Hindlimb muscle (tissue), 1 donor: Measurements from ENCODE around the gene TIGIT. TPM values are rescaled to one million over a fixed set of nuclear protein-coding genes. Genes with fewer than 3 reads are reported as not detected.
"Not testable (repeated sequence)": the region's sequence is repeated elsewhere in the genome, so short reads cannot be mapped to it uniquely, and the experiment has no call there.

Source experiments
- DNase-seq: peaks from one replicate; pipeline ENCODE4 v3.0.0-alpha.2; 2013
- polyA plus RNA-seq: library from polyadenylated mRNA; unstranded; fragments of 120-200 nt; gene quantifications from one replicate; pipeline ENCODE4 v1.2.1, GENCODE V29; 2013; ENCODE audit not compliant: insufficient read length

Gene TIGIT
- 0.25 TPM for polyA plus RNA-seq

DNA sequence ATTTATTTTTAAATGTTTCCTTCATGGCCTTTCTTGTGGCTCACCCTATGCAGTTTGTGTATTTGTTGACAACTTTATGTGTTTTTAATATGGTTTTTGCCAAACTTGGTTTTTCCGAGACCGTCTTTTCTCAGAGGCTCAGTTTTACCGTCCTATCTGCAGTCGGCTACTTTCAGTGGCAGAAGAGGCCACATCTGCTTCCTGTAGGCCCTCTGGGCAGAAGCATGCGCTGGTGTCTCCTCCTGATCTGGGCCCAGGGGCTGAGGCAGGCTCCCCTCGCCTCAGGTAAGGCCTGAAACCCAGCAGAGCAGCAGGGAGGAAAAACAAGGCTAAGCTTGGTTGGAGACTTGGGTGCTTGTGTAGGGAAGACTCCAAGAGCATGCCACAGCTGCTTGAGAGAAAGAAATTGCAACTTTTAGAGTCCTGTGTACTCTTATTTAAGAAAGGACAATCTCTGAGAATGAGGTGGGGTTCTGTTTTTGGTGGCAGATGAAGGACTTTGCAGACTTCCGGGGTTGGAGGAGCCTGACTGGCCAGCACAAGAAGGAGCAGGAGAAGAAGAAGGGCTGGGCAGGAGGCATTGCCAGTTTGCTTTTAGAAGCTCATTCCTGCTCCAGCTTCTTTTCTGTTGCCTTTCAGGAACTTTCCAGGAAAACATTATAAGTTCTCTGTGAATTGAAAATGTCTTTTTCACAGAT, at the start of gene TIGIT:
Gene TIGIT (plus strand): TSS at position 191 of the 698 bp plus-strand sequence. CDS start 34 bp downstream, at position 225.
- DNase-seq, result no peak

DNA sequence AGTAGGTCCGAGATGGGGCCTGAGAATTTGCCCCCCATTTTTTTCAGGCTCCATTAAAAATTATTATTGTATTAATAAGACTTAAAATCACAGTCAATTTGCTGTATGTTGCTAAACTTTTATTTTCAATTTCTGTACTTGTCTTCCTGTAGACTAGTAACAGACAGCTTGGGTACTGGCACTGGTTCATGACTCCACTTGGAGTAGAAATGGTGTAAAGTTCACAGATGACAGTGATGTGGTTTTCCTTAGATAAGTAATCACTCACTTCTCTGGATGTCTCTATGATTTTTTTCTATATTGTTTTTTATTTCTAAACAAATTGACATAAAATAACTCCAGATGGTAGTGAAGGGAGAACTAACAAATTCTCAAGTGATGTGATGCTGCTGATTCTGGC, 40.9 kb upstream of the TIGIT start:
- no peak for DNase-seq

DNA sequence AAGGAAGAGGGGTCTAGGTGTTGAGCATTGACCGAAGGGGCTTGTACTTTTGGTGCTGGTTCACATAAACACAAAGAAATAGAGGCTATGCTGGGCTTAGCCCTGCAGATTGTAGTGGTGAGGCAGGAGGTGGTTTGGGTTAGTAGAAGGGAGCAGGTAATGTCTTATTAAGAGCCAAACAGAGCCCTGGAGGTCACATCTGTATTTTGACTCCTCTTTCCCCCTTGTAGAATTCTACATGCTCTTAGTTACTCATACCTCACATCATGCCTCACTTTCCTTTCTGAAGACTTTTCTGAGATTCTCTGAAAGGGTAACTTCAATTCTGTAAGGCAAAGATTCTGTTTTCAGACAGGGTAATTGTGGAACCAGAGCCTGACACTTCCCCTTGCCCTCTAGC, 40.3 kb upstream of the TIGIT start:
- DNase-seq, result no peak

DNA sequence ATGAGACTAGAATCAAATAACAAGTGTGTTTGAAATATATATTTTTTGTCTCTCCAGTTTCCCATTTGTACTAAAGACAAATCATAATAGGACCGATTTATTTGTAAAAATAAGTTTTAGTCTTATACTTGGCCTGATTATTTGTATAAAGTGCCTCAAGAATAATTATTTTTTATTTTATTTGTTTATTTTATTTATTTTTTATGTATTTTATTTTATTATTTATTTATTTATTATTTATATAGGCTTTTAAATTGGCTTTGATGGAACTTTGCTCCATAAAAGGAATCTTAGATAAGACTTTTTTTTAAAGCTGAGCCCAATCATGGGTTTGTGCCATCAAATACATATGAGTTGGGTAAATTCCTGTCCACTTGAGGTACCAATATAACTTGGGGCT, 34.3 kb upstream of the TIGIT start:
- DNase-seq, result no peak

DNA sequence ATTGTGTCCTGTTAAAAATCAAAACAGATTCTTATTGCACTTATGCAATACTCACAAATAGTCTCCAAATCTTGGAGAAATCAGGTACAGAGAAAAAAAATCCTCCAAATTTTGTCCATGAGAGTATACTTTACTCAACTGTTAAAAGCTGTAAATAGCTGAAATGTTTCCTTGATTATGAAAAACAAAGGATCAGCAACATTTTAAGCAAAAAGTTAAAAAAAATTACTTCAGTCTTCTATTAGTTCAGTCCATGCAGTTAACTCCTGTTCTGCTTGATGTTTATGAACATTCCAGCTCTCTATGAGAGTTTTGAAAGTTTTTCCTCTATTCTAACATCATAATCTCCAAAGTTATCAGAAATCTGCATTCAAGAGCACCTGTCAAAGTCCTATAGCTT, 33.7 kb upstream of the TIGIT start:
- no peak for DNase-seq

DNA sequence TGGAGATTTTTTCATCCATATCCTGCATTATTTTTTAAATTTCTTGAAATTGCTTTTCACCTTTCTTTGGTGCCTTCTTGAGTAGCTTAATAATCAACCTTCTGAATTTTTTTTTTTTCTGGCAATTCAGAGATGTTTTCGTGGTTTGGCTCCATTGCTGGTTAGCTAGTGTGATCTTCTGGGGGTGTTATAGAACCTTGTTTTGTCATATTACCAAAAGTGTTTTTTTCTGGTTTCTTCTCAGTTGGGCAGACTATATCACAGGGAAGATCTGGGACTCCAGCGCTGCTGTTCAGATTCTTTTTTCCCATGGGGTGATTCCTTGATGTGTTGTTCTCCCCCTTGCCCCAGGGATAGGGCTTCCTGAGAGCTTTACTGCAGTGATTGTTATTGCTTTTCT, 23.8 kb upstream of the TIGIT start:
- DNase-seq, result no peak

DNA sequence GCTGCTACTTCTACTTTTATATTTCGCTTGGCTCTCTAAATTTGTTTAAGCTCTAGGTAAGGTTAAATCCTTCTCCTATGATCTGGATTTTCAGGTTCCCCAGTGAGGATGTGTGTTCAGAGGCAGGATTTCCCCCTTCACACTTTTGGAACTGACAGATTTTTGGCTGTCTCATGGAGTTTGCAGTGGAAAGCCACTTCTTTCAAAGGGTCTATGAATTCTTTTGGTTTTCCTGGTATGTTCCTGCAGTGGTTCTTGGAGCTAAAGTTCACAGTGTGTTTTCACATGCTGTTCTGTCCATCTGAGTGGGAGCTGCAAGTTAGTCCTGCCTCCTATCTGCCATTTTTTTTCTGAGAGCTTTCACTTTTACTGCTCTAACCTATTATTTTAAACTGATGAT, 21.6 kb upstream of the TIGIT start:
- DNase-seq, result no peak

DNA sequence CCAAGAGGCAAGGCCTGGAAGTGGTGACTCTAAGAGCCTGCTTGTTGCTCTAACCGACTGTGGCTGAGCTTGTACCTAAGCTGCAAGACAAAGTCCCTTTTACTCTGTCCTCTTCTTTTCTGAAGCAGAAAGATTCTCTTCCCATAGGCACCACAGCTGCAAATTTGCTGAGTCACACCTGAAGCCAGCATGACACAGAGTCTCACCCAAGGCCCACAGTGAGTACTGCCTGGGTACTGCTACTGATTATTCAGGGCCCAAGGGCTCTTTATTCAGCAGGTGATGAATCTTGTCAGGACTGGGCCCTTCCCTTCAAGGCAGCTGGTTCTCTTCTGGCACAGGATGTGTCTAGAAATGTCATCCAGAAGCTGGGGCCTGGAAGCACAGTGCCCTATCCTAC, 18.9 kb upstream of the TIGIT start:
- DNase-seq, result no peak

DNA sequence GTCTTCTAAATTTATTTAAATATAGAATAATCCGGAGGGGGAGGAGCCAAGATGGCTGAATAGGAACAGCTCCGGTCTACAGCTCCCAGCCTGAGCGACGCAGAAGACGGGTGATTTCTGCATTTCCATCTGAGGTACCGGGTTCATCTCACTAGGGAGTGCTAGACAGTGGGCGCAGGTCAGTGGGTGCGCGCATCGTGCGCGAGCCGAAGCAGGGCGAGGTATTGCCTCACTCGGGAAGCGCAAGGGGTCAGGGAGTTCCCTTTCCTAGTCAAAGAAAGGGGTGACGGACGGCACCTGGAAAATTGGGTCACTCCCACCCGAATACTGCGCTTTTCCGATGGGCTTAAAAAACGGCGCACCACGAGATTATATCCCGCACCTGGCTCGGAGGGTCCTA, 17.0 kb upstream of the TIGIT start:
- DNase-seq, result not testable (repeated sequence)

DNA sequence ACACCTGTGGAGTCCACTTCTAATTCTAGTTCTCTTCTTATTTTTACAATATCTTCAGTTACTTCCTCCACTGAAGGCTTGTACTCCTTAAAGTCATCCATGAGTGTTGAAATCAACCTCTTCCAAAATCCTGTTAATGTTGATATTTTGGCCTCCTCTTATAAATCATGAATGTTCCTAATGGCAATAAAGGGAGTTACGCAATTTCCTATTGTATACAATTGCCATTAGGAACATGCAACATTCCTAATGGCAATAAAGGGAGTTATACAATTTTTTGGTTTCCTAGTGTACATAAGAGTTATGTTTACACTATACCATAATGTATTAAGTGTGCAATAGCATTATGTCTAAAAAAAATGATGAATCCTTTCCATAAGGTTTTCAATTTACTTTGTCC, 9.2 kb upstream of the TIGIT start:
- DNase-seq, result no peak

DNA sequence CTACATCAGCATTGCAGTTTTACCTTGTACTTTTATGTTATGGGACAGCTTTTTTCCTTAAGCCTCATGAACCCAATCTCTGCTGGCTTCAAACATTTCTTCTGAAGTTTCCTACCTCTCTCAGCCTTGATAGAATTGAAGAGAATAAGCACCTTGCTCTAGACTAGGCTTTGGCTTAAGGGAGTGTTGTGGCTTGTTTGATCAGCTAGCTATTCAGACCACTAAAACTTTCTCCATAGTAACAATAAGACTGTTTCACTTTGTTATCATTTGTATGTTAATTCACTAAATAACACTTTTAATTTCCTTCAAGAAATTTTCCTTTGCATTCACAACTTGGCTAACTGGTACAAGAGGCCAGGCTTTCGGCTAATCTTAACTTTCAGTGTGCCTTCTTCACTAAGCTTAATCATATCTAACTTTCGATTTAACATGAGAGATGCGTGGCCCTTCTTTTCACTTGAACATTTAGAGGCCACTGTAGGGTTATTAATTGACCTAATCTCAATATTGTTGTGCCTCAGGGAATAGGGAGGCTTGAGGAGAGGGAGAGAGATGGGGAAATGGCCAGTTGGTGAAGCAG, 8.1 kb upstream of the TIGIT start:
- no peak for DNase-seq

DNA sequence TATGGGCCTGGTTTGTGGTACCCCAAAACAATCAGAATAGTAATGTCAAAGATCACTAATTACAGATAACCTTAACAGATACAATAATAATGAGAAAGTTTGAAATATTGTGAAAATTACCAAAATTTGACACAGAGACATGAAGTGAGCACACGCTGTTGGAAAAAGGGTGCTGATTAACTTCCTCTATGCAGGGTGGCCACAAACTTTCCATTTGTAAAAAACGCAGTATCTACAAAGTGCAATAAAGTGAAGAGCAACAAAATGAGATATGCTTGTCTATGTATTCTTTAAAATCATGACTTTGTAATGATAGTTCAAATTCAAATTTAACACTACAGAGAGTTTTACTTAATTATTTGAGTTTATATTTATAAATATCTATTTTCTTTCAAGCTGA, 7.6 kb upstream of the TIGIT start:
- no peak for DNase-seq

DNA sequence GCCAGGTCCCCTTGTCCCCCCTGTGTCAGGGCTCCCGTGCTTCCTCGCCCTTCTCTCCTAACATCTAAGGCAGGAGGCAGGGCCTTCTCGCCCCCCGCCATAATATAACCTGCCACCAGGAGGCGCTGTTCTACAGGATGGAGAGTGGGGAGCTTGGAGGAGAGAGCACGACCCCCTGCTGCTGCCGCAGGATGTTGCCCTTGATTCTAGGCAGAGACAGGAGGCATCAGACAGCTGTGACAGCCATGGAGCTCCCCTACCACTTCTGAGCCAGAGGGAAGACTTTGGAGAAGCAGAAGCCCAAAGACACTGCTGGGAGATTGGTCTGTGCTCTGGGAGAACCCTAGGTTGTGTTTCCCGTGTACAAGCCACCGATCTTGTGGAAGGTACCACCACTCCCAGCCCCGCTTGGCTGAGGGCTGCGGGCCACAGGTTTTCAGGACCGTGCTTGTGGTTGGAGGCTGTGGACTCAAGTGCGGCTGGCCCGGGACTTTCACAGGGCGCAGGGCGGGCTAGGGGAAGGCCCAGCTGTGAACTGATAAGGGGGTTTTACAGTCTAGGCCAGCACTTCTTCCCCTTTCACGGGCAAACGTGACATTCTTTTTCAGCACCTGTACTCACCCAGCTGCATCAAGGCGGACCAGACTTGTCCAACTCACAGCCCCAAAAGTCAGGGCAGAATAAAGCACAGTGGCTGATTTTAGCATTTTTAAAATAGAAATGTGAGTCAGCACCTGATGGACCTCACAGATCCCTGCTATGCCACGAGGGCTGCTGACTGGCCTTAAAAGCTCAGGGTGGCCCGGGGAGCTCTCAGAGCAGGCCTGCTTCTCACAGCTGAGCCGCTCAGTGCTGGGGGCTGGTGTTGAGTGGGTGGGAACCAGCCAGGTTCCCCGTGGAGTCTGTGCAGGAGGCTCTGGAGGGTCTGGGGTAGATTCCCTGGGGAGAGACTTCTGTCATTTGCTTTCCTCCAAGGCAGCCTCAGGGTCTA, 2.6 kb upstream of the TIGIT start:
- DNase-seq, result no peak

DNA sequence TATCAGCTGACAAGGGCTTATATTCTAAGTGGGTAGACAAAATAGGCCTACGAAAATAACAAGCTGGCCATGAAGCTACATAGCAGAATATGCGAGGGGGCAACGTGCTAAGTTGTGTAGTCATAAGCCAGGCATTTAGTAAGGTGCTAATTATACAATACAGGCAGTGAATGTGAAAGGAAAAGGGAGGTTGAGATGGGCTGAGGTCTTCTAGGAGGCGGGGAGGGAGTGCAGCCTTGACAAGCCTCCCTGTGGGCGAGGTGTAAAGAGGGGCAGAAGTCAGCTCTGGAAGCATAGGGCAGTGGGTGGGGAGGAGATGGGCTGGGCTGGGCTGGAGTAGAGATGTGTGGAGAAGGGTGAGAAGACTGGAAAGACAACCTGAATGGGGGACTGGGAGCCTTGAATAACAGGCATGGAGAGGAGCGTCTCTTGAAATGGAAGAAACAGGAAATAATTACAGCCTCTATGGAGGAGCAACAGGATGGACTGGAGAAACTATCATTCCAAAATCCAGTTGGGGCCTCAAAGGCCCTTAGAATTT, 1.2 kb downstream of the TIGIT start:
- DNase-seq, result no peak

DNA sequence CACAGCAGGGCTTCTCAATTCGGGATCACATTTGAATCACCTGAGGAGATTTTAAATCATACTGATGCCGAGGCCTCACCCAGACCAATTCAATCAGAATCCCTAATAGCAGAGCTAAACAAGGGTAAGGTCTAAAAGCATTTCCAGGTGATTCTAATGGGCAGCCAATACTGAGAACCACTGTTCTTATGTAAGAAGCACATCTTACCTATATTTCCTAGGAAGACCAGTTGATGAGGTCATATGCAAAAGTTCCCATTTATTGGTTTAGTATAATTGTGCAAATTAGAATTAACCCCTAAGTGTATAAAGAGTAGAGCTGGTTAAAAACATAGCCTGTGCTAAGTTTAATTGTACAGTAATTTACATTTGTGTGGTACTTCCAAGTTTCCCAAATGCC, 2.1 kb downstream of the TIGIT start:
- no peak for DNase-seq

DNA sequence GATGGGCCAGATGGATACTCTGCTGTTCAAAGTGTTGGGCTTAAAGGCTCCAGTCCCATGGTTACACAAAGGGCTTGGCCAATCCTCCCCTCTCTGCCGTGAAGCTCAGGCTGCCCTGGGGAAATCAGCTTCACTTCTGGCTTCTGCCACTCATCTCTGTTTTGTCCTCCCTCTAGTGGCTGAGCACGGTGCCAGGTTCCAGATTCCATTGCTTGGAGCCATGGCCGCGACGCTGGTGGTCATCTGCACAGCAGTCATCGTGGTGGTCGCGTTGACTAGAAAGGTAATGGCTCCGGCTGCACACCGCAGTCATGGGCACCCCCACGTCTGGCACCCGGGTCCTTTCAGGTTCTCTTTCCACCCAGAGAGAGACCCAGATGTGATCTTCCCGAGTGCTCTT, 5.6 kb downstream of the TIGIT start:
- DNase-seq, result no peak

DNA sequence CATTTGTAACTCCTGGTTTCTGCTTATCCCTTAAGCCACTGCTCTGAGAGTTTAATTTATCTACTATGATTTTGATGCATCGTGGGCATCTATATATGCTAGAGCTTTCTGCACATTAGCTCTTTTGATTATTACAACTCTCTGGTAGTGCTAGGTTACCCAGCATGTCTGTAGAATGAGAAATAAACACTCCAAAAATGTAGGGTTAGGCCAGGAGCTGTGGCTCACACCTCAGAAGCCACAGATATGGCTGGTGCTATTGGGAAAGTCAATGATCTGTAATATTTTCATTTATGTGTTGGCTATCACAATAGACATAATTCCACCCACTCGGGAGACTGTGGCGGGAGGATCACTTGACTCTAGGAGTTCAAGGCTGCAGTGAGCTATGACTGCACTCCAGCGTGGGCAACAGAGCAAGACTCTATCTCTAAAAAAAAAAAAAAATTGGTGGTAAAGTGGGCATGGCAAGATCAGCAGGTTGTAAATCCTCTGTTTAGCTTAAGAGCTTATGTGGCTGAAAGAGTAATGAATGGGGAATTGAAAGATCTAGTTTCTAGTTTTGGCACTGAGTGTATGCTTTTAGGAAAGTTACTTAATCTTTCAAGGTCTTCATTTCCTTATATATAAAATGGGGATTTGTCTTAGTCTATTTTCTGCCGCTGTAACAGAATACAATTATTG, 6.3 kb downstream of the TIGIT start:
- no peak for DNase-seq

DNA sequence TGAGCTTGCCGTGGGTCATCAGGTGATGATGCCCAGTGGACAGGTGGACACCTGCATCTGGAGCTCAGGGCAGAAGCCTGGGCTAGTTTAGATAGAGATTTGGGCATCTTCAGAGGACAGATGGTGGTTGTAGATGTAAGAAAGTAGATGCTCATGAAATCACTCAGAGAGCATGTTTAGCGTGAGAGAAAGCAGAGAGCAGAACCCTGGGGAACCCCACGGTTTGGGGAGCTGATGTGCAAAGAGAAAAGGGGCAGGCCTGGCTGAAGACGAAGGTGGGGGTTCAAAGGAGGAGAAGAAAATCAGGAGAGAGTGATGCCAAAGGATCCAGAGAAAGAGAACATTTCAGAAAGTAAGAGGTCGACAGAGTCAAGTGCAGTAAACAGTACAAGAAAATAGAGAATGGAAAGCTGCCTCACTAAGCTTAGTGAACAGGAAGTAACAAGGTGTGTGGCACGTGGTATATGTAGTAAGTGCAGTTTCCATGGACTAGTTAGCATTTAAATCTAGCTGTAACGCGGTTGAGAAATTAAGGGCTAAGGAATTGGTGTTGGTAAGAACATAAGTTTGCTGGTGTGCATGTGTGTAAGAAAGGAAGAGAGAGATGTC, 13.5 kb downstream of the TIGIT start:
- no peak for DNase-seq

DNA sequence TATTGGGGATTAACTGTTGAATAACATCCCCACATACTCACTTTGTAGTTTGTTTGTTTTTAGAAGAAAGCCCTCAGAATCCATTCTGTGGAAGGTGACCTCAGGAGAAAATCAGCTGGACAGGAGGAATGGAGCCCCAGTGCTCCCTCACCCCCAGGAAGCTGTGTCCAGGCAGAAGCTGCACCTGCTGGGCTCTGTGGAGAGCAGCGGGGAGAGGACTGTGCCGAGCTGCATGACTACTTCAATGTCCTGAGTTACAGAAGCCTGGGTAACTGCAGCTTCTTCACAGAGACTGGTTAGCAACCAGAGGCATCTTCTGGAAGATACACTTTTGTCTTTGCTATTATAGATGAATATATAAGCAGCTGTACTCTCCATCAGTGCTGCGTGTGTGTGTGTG, 14.0 kb downstream of the TIGIT start:
- no peak for DNase-seq

DNA sequence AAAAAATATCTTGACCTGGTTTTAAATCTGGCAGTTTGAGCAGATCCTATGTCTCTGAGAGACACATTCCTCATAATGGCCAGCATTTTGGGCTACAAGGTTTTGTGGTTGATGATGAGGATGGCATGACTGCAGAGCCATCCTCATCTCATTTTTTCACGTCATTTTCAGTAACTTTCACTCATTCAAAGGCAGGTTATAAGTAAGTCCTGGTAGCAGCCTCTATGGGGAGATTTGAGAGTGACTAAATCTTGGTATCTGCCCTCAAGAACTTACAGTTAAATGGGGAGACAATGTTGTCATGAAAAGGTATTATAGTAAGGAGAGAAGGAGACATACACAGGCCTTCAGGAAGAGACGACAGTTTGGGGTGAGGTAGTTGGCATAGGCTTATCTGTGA, 14.5 kb downstream of the TIGIT start:
- DNase-seq, result no peak

DNA sequence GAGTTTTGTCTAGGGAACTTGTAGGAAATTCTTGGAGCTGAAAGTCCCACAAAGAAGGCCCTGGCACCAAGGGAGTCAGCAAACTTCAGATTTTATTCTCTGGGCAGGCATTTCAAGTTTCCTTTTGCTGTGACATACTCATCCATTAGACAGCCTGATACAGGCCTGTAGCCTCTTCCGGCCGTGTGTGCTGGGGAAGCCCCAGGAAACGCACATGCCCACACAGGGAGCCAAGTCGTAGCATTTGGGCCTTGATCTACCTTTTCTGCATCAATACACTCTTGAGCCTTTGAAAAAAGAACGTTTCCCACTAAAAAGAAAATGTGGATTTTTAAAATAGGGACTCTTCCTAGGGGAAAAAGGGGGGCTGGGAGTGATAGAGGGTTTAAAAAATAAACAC, 15.0 kb downstream of the TIGIT start:
- DNase-seq, result no peak

DNA sequence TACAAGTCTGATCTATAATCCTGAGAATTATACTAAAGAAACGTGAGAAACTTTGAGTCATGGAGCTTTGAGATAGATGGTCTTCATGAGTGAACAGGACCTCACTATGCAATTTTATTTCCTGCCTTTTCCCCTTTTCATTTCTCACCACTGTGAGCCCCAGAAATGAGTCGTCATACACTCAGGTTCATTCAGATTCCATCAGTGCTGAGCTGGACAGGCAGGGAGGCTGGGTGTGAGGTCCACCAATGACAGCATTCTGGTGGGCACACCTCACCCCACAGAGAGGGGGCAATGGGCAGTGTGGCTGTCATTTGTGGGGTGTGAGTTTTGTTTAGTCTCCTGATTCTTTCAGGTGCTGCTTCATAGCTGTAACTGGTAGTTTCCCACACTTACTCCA, 16.9 kb downstream of the TIGIT start:
- no peak for DNase-seq
